DMS114 treated with DMSO at 0.1 percent for 48 hours (cell line): ENCODE measurements around the gene TBC1D5.

Experiments
- DNase-seq: peaks from one replicate; lab custom pipeline; 2025; ENCODE audit not compliant: unreplicated experiment; lab: John Stamatoyannopoulos, UW

TBC1D5 gene

GRCh38 chr3:17119201-17120072, 623.0 kb downstream of the TBC1D5 start:
- no peak for DNase-seq

DNA sequence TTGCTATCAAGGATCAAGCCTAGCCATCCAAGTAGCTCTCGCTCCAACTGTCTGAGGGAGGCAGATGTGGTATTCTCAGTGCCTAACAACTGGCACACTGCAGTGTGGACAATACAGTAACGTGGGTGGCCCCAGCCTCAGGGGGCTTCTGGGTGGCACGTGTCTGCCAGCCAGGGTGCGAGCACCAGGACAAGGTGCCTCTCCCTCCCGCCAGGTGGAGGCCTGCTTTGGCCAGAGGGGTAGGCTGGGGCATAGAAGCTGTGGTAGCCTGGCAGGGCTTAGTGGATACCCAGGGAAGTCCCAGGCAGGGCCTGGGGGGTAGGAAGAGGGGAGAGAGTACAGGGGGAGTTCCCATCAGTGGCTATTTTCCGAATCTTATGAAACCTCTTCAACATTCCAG, 623.7 kb downstream of the TBC1D5 start:
- DNase-seq = no peak

DNA sequence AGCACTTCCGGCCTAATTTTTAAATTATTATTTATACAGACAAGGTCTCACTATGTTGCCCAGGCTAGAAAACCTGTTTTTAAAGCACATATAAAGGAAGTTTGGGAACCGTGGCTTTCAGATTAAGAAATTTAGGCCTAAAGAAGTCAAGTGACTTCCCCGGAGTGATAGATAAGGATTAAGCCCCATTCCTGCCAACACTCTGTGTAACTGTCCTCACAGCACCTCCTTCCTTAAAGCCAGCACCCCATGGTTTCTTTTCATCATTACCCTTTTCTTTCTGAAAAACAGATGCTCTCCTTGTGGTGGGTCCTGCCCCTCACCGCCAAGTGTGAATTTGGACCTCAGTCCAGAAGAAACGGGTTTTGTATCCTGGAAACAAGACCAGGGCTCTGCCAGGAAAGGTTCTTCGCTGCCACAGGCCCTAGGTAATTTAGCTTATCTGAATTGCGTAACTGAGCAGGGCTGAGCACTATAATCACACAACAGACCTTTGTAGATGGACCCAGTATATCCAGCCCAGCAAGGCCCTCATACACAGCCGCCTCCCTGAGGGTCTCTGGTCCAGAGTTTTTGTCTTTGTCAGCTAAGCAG, 626.3 kb downstream of the TBC1D5 start:
- no peak for DNase-seq

DNA sequence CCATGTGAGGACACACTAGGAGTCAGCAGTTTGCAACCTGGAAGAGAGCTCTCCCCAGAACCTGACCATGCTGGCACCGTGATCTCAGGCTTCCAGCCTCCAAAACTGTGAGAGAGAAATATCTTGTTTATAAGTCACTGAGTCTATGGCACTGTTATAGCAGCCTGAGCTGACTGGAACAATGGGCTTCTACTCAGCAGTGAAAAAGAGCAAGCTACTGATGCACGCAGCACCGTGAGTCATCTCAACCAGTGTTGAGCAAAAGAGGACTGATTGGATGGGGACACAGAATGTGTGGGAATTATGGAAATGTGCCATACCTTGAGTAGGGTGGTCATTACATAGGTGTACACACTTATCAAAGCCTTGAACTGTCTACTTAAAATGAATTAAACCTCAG, 627.2 kb downstream of the TBC1D5 start:
- DNase-seq = no peak

DNA sequence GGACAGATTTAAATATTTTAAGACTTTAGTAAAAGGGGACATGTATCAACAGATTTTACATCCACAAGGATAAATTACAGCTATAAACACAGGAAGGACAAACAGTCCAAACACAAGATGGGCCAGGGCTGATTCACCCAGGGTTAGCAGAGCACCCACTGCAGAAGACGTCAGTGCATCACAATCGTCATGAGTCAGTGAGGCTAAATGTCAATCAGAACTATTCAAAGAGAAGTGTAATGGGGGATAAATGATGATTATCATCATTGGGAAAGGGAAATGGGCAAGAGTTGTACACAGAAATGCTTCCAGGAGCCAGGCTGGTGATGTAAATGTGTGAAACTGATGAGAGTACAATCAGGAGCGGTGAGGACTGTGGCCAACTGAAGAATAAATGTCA, 630.8 kb downstream of the TBC1D5 start:
- no peak for DNase-seq

DNA sequence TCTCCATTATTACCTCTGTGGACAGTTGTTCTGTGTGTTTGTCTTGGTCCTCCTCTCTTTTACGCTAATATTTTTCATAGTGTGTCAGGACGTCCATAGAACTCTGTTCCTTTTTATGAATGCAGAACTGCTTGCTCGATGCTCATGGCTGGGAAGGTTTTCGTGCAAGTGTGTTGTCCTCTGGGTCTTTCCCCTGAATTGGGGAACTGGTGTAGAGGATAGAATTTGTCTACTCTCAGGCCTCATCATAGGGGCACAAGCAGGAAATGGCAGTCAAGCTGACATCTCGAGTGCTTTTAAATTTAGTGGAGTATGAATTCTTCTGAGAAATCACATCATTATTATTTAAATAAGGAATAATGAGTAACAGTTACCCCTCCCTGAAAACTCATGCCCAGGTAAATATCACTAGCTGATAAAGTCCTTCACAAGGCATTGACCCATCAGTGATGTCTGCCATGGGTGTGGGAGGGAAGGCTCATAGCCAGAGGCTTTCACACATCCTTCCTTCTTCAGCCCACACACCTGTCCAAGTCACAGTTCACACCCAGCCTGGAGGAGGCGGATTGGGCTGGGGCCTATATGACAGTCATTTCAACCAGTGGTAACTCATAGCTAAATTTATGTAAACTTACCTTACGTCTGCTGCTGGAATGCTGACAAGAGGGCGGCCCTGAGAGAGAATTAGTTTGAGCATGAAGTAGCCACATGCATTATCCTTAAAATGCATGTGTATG, 631.6 kb downstream of the TBC1D5 start:
- no peak for DNase-seq
